Hepatocyte (in vitro differentiated cells): ENCODE data around the gene TRPC3. TPM values are rescaled to one million over a fixed set of nuclear protein-coding genes. Genes with fewer than 3 reads are reported as not detected.

ENCODE experiments used
- DNase-seq: peaks from one replicate; pipeline ENCODE4 v3.0.0-alpha.2; 2016; ENCODE audit warnings: low spot score
- H2AFZ ChIP-seq: fragments of 200-600 bp; sonication (generic); 2 replicates; pipeline ENCODE4 v1.6.0; 2016; ENCODE audit warnings: antibody characterized with exemption, mild to moderate bottlenecking
- H3K27ac ChIP-seq: fragments of 200-600 bp; sonication (generic); 2 replicates; pipeline ENCODE4 v1.5.1; 2016; ENCODE audit warnings: mild to moderate bottlenecking
- H3K27me3 ChIP-seq: fragments of 200-600 bp; sonication (generic); 2 replicates; pipeline ENCODE4 v1.6.1; 2016
- H3K36me3 ChIP-seq: fragments of 200-600 bp; sonication (generic); replicated peaks from 2 replicates; pipeline ENCODE4 v1.5.1; 2016; ENCODE audit warnings: low read depth; ENCODE audit not compliant: insufficient read depth
- H3K4me1 ChIP-seq: fragments of 200-600 bp; sonication (generic); 2 replicates; pipeline ENCODE4 v1.5.1; 2016; ENCODE audit warnings: mild to moderate bottlenecking, moderate library complexity; ENCODE audit not compliant: insufficient read depth
- H3K4me2 ChIP-seq: fragments of 200-600 bp; sonication (generic); 2 replicates; pipeline ENCODE4 v1.6.0; 2016
- H3K4me3 ChIP-seq: fragments of 200-600 bp; sonication (generic); 2 replicates; pipeline ENCODE4 v1.5.1; 2016; ENCODE audit warnings: mild to moderate bottlenecking
- H3K79me2 ChIP-seq: fragments of 200-600 bp; sonication (generic); 2 replicates; pipeline ENCODE4 v1.6.0; 2017; ENCODE audit warnings: mild to moderate bottlenecking
- H3K9me2 ChIP-seq: fragments of 200-600 bp; sonication (generic); replicated peaks from 2 replicates; pipeline ENCODE4 v1.6.0; 2017; ENCODE audit warnings: mild to moderate bottlenecking; ENCODE audit not compliant: insufficient read depth
- H3K9me3 ChIP-seq: fragments of 200-600 bp; sonication (generic); 2 replicates; pipeline ENCODE4 v1.5.1; 2016; ENCODE audit warnings: low read depth, mild to moderate bottlenecking
- H4K20me1 ChIP-seq: fragments of 200-600 bp; sonication (generic); 2 replicates; pipeline ENCODE4 v1.6.0; 2016; ENCODE audit warnings: mild to moderate bottlenecking; ENCODE audit not compliant: insufficient read depth, poor library complexity, severe bottlenecking
- EZH2 ChIP-seq: fragments of 200-600 bp; sonication (generic); IDR thresholded peaks from 2 replicates; pipeline ENCODE4 v1.6.1; 2016; ENCODE audit warnings: antibody characterized with exemption, mild to moderate bottlenecking, borderline replicate concordance
- EZH2phosphoT487 ChIP-seq: fragments of 200-600 bp; sonication (generic); IDR thresholded peaks from one replicate; pipeline ENCODE4 v1.6.1; 2018; ENCODE audit warnings: antibody characterized with exemption, mild to moderate bottlenecking, low read depth, moderate library complexity; ENCODE audit not compliant: unreplicated experiment, severe bottlenecking
- WGBS: methylation state at CpG from one replicate; pipeline ENCODE4 v1.1.6; 2016; ENCODE audit warnings: low lambda C conversion rate; ENCODE audit errors: missing lambda C conversion rate; 5-methylcytosine and 5-hydroxymethylcytosine counted together
- polyA plus RNA-seq: library from polyadenylated mRNA; unstranded; fragments of >200 nt; fragmentation: Nextera tagmentation; extraction: Ambion mirVana; gene quantifications from 2 replicates; pipeline ENCODE4 v1.2.1, GENCODE V29; 2016
- total RNA-seq: library from RNA; depleted of rRNA; stranded (reverse); fragments of >200 nt; gene quantifications from 2 replicates; pipeline ENCODE4 v1.2.3, GENCODE V29; 2014
- TF ChIP-seq, protein P1 (sequence below): fragments of 200-600 bp; sonication (generic); IDR thresholded peaks from 2 replicates; pipeline ENCODE4 v1.5.1; 2016; ENCODE audit warnings: antibody characterized with exemption, mild to moderate bottlenecking; ENCODE audit not compliant: poor library complexity

Gene TRPC3
- total and polyA plus RNA-seq, 2 experiments from 2014 or later, result 1.9 to 2.2 TPM

DNA sequence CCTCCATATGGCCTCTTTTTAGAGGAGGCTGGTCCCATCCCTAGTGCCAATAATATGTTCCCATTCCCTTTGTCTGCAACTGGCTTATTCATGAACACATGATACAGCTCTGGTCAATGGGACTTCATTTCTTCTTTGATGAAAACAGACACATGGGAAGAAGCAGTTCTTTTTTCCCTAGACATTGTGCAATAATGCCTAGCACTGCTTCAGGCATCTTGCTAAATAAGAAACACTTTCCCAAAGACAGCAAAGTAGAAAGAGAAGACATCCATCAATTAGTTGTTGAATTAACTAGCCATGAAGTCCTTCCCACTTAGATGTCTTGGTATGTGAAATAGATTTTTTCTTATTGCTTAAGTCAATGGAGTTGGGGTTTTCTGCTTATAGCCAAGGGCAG lies 40.1 kb upstream of the TRPC3 start:
- Histone ChIP-seq H2AFZ (no peak overlapping the region), H3K9me2 (no peaks in the 10 kb centered on the region), H3K4me1 (no peaks in the 10 kb centered on the region), H3K9me3 (no peaks in the 10 kb centered on the region), H4K20me1 (no peaks in the 10 kb centered on the region), H3K4me3 (no peak overlapping the region), H3K79me2 (no peaks in the 10 kb centered on the region), H3K27ac (no peak overlapping the region), H3K27me3 (peaks cover 6% of the 10 kb centered on the region), H3K4me2 (no peak overlapping the region), H3K36me3 (no peaks in the 10 kb centered on the region)
- no peak for DNase-seq
- TF ChIP-seq, protein P1, sequence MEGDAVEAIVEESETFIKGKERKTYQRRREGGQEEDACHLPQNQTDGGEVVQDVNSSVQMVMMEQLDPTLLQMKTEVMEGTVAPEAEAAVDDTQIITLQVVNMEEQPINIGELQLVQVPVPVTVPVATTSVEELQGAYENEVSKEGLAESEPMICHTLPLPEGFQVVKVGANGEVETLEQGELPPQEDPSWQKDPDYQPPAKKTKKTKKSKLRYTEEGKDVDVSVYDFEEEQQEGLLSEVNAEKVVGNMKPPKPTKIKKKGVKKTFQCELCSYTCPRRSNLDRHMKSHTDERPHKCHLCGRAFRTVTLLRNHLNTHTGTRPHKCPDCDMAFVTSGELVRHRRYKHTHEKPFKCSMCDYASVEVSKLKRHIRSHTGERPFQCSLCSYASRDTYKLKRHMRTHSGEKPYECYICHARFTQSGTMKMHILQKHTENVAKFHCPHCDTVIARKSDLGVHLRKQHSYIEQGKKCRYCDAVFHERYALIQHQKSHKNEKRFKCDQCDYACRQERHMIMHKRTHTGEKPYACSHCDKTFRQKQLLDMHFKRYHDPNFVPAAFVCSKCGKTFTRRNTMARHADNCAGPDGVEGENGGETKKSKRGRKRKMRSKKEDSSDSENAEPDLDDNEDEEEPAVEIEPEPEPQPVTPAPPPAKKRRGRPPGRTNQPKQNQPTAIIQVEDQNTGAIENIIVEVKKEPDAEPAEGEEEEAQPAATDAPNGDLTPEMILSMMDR, result no peak
- no peak for TF ChIP-seq EZH2phosphoT487
- TF ChIP-seq EZH2, result no peak

DNA sequence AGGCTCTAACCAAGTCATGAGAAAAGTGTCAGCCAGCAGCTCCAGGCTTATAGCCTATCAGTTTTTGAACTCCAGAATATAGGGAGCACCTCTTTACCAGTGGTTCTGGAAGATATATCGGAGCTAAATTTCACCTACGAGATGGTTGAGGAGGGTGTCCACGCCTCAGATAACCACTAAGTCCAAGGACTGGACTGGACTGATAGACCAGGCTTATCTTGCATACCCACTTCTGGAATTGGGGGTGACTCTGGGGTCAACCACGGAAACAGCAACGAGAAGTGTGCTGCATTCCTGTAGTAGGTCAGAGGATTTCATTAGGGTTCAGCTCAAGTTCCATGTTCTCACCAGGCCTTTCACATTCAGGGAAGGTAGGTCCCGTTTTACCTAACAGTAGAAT lies 38.6 kb upstream of the TRPC3 start:
- no peak overlapping the region for H3K27ac ChIP-seq
- H2AFZ ChIP-seq, result no peak overlapping the region
- TF ChIP-seq, protein P1, result no peak
- TF ChIP-seq EZH2 (no peak), EZH2phosphoT487 (no peak)
- no peaks in the 10 kb centered on the region for H3K27me3 ChIP-seq
- 75% methylated on average over 6 of the region's 6 CpGs for WGBS
- no peak overlapping the region for H3K4me2 ChIP-seq
- no peaks in the 10 kb centered on the region for H3K79me2 ChIP-seq
- H3K4me1 ChIP-seq, result no peaks in the 10 kb centered on the region
- no peak overlapping the region for H3K4me3 ChIP-seq
- no peaks in the 10 kb centered on the region for H4K20me1 ChIP-seq
- no peak for DNase-seq
- no peaks in the 10 kb centered on the region for H3K9me2 ChIP-seq
- H3K36me3 ChIP-seq, result no peaks in the 10 kb centered on the region
- no peaks in the 10 kb centered on the region for H3K9me3 ChIP-seq

DNA sequence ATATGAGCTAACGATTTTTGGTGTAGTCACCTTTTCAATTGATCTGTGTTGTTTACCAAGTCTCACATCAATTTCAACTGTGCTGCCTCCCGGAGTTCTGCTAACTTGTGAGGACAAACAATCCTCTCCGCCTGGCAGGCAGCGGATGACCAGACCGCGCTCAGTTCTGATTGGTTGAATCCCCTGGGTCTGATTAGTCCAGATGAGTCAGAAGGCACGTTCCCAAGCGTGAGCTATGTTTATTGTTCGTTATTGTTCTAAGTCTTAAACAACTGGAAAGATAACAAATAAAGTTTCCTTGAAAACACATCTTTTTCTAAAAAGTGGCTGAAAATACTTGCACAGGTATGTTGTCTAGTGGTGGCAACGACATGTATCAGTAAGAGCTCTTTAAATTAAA lies 37.9 kb upstream of the TRPC3 start:
- H3K79me2 ChIP-seq, result no peaks in the 10 kb centered on the region
- TF ChIP-seq, protein P1, result no peak
- no peak for TF ChIP-seq EZH2phosphoT487
- no peak for TF ChIP-seq EZH2
- no peak overlapping the region for H3K4me2 ChIP-seq
- WGBS, result 54% methylated on average over 10 of the region's 10 CpGs
- no peak overlapping the region for H2AFZ ChIP-seq
- DNase-seq, result peak; percentile 24
- no peaks in the 10 kb centered on the region for H3K9me2 ChIP-seq
- no peaks in the 10 kb centered on the region for H3K27me3 ChIP-seq
- H3K36me3 ChIP-seq, result no peaks in the 10 kb centered on the region
- no peak overlapping the region for H3K4me3 ChIP-seq
- H3K9me3 ChIP-seq, result no peaks in the 10 kb centered on the region
- H3K4me1 ChIP-seq, result no peaks in the 10 kb centered on the region
- H4K20me1 ChIP-seq, result no peaks in the 10 kb centered on the region
- no peak overlapping the region for H3K27ac ChIP-seq

DNA sequence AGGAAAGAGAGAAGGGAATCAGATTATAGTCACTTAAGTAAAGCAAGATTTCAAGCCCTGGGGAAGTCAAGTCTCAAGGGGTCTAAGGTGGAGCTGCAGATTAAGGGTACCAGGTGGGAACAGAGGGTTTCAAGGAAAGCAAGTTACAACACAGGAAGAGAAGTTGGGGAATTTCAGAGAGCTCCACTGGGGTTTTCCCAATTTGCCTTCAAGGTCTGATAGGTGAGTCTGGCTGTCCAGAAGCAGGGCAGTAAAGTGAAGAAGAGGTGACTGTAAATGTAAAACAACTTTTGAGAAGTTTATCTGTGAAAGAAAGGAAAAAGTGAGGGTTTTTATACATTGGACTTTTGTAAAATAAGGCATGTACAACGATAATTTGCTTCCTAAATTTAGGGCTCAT lies 37.1 kb upstream of the TRPC3 start:
- Histone ChIP-seq H3K79me2 (no peaks in the 10 kb centered on the region), H3K9me3 (no peaks in the 10 kb centered on the region), H3K9me2 (no peaks in the 10 kb centered on the region), H2AFZ (no peak overlapping the region), H3K4me2 (no peak overlapping the region), H3K4me1 (no peaks in the 10 kb centered on the region), H3K4me3 (no peak overlapping the region), H3K36me3 (no peaks in the 10 kb centered on the region), H3K27ac (no peak overlapping the region), H3K27me3 (no peaks in the 10 kb centered on the region), H4K20me1 (no peaks in the 10 kb centered on the region)
- TF ChIP-seq EZH2phosphoT487, result no peak
- no peak for TF ChIP-seq EZH2
- TF ChIP-seq, protein P1, result no peak
- DNase-seq, result no peak
- 79% methylated on average over 1 of the region's 1 CpG for WGBS
